Ishikawa (cell line): ENCODE data around the gene NOL6.

Experiments used
- CEBPB ChIP-seq: IDR thresholded peaks from 2 replicates; pipeline ENCODE4 v1.6.1; 2012
- CREB1 ChIP-seq: IDR thresholded peaks from 2 replicates; pipeline ENCODE4 v1.6.1; 2012; ENCODE audit warnings: low read depth
- EGR1 ChIP-seq: IDR thresholded peaks from 2 replicates; pipeline ENCODE4 v1.6.1; 2012
- EP300 ChIP-seq: IDR thresholded peaks from 2 replicates; pipeline ENCODE4 v1.6.1; 2012; ENCODE audit warnings: borderline replicate concordance
- FOXM1 ChIP-seq: IDR thresholded peaks from 2 replicates; pipeline ENCODE4 v1.6.1; 2012; ENCODE audit warnings: low read depth, borderline replicate concordance
- NFIC ChIP-seq: IDR thresholded peaks from 2 replicates; pipeline ENCODE4 v1.6.1; 2012
- RAD21 ChIP-seq: IDR thresholded peaks from 2 replicates; pipeline ENCODE4 v1.6.1; 2012; ENCODE audit warnings: low read depth
- TAF1 ChIP-seq: IDR thresholded peaks from 2 replicates; pipeline ENCODE4 v1.6.1; 2012; ENCODE audit warnings: low read depth, mild to moderate bottlenecking
- TCF12 ChIP-seq: IDR thresholded peaks from 2 replicates; pipeline ENCODE4 v1.6.1; 2012; ENCODE audit warnings: low read depth
- TEAD4 ChIP-seq: IDR thresholded peaks from 2 replicates; pipeline ENCODE4 v1.6.1; 2012
- YY1 ChIP-seq: IDR thresholded peaks from 2 replicates; pipeline ENCODE4 v1.6.1; 2012; ENCODE audit warnings: low read depth
- ZBTB7A ChIP-seq: IDR thresholded peaks from 2 replicates; pipeline ENCODE4 v1.6.1; 2012; ENCODE audit warnings: low read depth
- TF ChIP-seq, protein P1 (sequence below): IDR thresholded peaks from 2 replicates; pipeline ENCODE4 v1.6.1; 2012; ENCODE audit warnings: low read depth, mild to moderate bottlenecking
- TF ChIP-seq, protein P2 (sequence below): IDR thresholded peaks from 2 replicates; pipeline ENCODE4 v1.6.1; 2012
- TF ChIP-seq, protein P3 (sequence below): IDR thresholded peaks from 2 replicates; pipeline ENCODE4 v1.6.1; 2012

Gene NOL6

DNA sequence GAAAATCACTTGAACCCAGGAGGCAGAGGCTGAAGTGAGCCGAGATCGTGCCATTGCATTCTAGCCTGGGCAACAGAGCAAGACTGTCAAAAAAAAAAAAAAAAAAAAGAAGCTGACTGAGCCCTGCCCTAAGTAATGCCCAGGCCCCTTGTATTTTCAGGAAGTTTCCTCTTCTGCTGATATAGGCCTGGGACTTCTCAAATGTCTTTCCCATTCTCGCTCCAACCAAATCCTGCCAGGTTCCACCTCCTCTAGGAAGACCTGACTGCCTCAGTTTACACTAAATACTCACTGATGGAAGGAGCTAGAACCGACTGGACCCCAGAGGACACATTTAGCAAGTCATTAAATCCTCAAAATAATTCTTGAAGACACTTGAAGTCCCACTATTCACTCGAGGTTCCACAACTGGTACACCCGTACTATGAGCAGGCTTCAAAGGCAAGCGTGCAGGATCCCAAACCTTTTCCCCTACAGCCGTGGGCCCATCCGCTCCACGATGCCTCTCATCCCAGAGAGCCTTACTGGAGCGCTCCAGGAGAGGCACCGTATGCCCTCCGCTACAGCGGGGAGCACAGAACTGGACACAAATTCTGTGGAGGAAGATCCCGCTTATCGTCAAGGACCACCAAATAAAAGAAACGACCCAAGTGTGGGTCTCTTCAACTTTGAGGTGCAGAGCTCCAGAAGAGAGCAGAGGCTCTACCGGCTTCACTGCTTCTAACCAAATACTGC lies 676 bp downstream of the NOL6 start:
- TF ChIP-seq, protein P1, sequence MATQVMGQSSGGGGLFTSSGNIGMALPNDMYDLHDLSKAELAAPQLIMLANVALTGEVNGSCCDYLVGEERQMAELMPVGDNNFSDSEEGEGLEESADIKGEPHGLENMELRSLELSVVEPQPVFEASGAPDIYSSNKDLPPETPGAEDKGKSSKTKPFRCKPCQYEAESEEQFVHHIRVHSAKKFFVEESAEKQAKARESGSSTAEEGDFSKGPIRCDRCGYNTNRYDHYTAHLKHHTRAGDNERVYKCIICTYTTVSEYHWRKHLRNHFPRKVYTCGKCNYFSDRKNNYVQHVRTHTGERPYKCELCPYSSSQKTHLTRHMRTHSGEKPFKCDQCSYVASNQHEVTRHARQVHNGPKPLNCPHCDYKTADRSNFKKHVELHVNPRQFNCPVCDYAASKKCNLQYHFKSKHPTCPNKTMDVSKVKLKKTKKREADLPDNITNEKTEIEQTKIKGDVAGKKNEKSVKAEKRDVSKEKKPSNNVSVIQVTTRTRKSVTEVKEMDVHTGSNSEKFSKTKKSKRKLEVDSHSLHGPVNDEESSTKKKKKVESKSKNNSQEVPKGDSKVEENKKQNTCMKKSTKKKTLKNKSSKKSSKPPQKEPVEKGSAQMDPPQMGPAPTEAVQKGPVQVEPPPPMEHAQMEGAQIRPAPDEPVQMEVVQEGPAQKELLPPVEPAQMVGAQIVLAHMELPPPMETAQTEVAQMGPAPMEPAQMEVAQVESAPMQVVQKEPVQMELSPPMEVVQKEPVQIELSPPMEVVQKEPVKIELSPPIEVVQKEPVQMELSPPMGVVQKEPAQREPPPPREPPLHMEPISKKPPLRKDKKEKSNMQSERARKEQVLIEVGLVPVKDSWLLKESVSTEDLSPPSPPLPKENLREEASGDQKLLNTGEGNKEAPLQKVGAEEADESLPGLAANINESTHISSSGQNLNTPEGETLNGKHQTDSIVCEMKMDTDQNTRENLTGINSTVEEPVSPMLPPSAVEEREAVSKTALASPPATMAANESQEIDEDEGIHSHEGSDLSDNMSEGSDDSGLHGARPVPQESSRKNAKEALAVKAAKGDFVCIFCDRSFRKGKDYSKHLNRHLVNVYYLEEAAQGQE = no peak
- TF ChIP-seq EGR1 (no peak), NFIC (no peak), CREB1 (no peak), TCF12 (no peak), FOXM1 (no peak), ZBTB7A (no peak), EP300 (no peak), YY1 (no peak), CEBPB (no peak), RAD21 (no peak)
- TF ChIP-seq, protein P2, sequence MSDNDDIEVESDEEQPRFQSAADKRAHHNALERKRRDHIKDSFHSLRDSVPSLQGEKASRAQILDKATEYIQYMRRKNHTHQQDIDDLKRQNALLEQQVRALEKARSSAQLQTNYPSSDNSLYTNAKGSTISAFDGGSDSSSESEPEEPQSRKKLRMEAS = no peak
- TF ChIP-seq, protein P3, sequence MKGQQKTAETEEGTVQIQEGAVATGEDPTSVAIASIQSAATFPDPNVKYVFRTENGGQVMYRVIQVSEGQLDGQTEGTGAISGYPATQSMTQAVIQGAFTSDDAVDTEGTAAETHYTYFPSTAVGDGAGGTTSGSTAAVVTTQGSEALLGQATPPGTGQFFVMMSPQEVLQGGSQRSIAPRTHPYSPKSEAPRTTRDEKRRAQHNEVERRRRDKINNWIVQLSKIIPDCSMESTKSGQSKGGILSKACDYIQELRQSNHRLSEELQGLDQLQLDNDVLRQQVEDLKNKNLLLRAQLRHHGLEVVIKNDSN = no peak

DNA sequence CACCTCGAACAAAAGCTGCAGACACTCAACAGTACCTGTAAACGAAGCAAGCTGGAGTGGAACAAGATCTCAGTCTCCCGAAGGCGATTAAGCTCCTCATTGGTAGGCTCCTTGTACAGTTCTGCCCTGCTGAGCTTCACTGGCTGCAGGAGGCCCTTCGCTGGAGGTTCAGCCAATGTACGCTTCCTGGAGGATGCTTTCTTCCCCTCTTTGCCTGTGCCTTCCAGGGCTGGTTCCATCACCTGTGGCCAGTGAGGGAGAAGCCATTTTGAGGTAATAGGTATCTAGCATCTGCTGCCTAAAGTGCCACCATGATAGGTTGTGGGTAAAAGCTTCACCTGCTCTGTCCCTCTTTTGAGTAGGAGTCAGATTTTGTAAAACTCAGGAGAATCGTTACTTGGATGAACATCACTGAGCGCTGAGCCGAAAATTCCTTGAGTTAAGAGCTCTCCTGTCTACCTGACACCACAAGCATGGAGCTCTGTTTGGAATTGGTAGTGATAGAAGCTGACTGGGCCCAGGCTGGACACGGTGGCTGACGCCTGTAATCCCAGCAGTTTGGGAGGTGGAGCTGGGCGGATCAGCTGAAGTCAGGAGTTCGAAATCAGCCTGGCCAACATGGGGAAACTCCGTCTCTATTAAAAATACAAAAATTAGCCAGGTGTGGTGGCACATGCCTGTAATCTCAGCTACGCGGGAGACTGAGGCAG lies 1.4 kb downstream of the NOL6 start:
- TF ChIP-seq CREB1 = no peak
- TF ChIP-seq TCF12 = no peak
- no peak for TF ChIP-seq FOXM1
- TF ChIP-seq TEAD4 = no peak
- TF ChIP-seq, protein P3 = no peak
- no peak for TF ChIP-seq RAD21
- no peak for TF ChIP-seq TAF1
- no peak for TF ChIP-seq ZBTB7A
- TF ChIP-seq, protein P2 = no peak
- no peak for TF ChIP-seq YY1

DNA sequence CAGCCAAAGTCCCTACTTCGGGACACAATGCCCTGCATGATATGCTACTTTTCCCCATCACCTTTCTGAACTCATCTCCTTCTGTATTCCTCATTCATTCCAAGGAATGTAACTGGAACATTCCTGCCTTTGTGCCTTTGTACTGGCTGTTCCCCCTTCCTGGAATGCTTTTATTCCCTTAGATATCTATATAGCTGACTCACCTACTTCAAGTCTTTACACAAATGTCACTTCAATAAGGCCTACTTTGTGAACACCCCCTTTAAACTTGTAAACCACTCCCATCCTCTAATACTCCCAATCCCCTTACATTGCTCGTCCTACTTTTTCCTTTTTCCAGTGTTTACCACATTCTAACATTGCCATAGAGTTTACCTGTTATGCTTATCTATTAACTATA lies 2.4 kb downstream of the NOL6 start:
- TF ChIP-seq TAF1 = no peak
- no peak for TF ChIP-seq TEAD4
- no peak for TF ChIP-seq EGR1
- TF ChIP-seq, protein P3 = no peak
- no peak for TF ChIP-seq CREB1
- TF ChIP-seq CEBPB = no peak
- no peak for TF ChIP-seq NFIC
- TF ChIP-seq YY1 = no peak
- TF ChIP-seq, protein P2 = no peak

DNA sequence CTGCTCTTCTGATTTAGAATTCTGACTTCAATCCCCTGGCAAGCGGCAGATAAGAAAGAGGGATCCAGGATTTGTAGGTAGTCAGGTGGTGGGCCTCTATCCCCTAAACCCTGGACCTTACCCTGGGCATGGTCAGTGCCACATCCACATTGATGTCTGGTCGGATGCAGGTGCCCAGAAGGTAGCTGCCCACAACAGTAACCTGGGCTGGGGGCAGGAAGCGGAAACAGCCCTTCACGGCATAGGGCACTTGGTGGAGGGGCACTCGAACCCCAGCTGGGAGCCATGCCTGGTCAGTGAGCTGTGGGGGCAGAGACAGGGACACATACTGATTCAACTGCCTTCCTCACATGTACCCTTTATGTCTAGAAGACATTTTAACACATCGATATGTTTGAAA lies 3.8 kb downstream of the NOL6 start:
- no peak for TF ChIP-seq CEBPB
- no peak for TF ChIP-seq TAF1
- TF ChIP-seq, protein P3 = no peak
- no peak for TF ChIP-seq RAD21
- TF ChIP-seq CREB1 = no peak
- TF ChIP-seq EGR1 = no peak
- TF ChIP-seq YY1 = no peak
- TF ChIP-seq, protein P2 = no peak

DNA sequence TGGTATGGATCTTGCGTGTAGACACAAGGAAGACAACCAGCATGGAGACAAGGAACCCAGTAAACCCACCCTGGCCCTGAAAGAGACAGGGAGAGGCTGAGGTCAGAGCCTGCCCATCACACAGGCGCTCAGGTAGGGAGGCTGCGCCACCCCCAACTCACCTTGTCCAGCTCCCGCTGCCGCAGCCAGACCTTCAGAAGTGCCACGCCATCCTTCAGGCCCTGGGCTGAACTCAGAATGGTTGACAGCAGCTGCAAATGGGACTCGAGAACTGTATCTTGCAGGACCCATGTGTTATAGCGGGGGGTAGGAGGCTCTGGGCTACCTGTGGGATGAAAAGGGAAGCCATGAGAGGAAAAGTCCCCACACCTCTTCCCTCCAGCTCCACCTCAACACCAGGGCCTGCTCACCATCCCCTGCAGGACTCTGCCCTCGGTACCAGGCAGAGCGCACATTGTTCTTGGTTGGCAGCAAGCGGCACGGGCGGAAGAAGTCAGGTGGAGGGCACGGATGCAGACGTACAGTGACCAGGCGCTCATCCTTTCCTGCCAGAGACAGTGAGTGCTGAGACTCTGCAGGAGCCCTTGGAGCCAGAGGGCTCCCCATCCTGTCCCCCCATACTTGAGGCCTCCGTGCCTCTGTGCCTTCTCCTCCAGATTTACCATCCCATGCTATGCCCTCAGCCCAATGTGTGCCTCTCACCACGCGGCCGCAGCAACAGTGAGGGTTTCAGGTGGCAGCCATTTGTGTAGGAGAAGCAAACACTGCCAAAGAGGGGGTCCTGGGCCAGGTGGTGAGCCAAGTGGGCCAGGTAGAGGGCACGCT lies 4.7 kb downstream of the NOL6 start:
- no peak for TF ChIP-seq FOXM1
- TF ChIP-seq TEAD4 = no peak
- TF ChIP-seq, protein P2 = no peak
- TF ChIP-seq, protein P1 = no peak
- TF ChIP-seq CEBPB = no peak
- no peak for TF ChIP-seq RAD21
- TF ChIP-seq ZBTB7A = no peak
- no peak for TF ChIP-seq TCF12
- TF ChIP-seq TAF1 = no peak
- TF ChIP-seq, protein P3 = no peak
- no peak for TF ChIP-seq EGR1
- TF ChIP-seq NFIC = no peak
- no peak for TF ChIP-seq CREB1
- no peak for TF ChIP-seq YY1
- TF ChIP-seq EP300 = no peak
